Esophagus squamous epithelium (tissue), 5 donors: Measurements from ENCODE around the gene MUSK. TPM values are rescaled to one million over a fixed set of nuclear protein-coding genes. Genes with fewer than 3 reads are reported as not detected.

ENCODE experiments used
- DNase-seq: peaks from one replicate; lab custom pipeline; 2025; lab: John Stamatoyannopoulos, UW
- H3K27ac ChIP-seq, 4 donors: fragments of 200-600 bp; sonication (generic); one replicate each; pipeline ENCODE4 v1.5.1; 2016 to 2019; ENCODE audit warnings: mild to moderate bottlenecking in 1 of 4
- H3K27me3 ChIP-seq, 4 donors: fragments of 200-600 bp; sonication (generic); 1 replicate in 3 of 4; 2 replicates in 1 of 4; pipeline versions ENCODE4 v1.5.1 to v1.6.0; 2017 to 2021; ENCODE audit warnings: antibody characterized with exemption in 1 of 4
- H3K36me3 ChIP-seq, 3 donors: fragments of 200-600 bp; sonication (generic); one replicate each; pipeline ENCODE4 v1.5.1; 2016 to 2019
- H3K4me1 ChIP-seq, 3 donors: fragments of 200-600 bp; sonication (generic); one replicate each; pipeline ENCODE4 v1.5.1; 2017 to 2019
- H3K4me3 ChIP-seq, 4 donors: fragments of 200-600 bp; sonication (generic); 1 replicate in 3 of 4; 2 replicates in 1 of 4; pipeline ENCODE4 v1.5.1; 2016 to 2019; ENCODE audit warnings: mild to moderate bottlenecking in 2 of 4, moderate library complexity in 1 of 4
- H3K9me3 ChIP-seq, 3 donors: fragments of 200-600 bp; sonication (generic); one replicate each; pipeline ENCODE4 v1.5.1; 2016 to 2019
- CTCF ChIP-seq, 6 experiments: fragments of 450-650 bp in 4 of 6; fragments of 200-600 bp in 2 of 6; sonication (generic) in 2 of 6; IDR thresholded peaks; one replicate each; pipeline ENCODE4 v1.5.1; 2016 to 2019; ENCODE audit warnings: antibody characterized with exemption in 6 of 6, mild to moderate bottlenecking in 4 of 6, moderate library complexity in 4 of 6
- POLR2A ChIP-seq, 4 donors: fragments of 450-650 bp; IDR thresholded peaks; one replicate each; pipeline ENCODE4 v1.6.1; 2017; ENCODE audit warnings: antibody characterized with exemption in 4 of 4, mild to moderate bottlenecking in 4 of 4, moderate library complexity in 3 of 4
- WGBS, 2 donors: methylation state at CpG; one replicate each; pipeline ENCODE4 v1.1.5; 2018; 5-methylcytosine and 5-hydroxymethylcytosine counted together
- intact Hi-C: fragments of 100-400 bp; cut with DNase I; formaldehyde crosslinking; loops from one replicate; pipeline ENCODE4 v1.15.0; 2022
- total RNA-seq, 4 donors: library from RNA; depleted of rRNA; stranded (reverse); fragments of >200 nt; gene quantifications; one replicate each; pipeline ENCODE4 v1.1.0, GENCODE V29; 2016
- donor health status: DM: yes; HTN: yes; CAD: no.

MUSK gene
- total RNA-seq, 4 donors from 2014 or later: 0.15 to 10.1 (median 1.5) TPM

DNA sequence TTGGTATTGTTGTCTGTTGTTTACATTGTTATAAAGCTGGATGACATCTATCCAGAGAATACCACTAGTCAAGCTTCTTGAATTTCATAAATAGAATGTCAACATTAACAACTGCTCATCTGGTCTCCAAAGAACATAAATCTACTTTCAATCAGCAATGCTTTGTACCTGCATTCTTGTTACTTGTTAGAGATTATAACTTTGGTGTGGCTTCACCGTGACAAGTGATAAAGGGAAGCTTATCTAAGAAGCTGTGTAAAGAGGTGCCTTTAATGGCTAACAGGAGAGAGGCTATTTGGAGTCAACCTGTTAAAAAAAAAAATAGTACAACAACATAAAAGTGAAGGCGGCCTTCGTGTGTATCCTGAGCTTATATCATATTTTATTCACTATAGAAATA, 41.8 kb downstream of the MUSK start:
- WGBS, 2 donors: 73 to 83% methylated on average over 3 of the region's 3 CpGs
- no peaks in the 10 kb centered on the region for H3K4me1 ChIP-seq
- intact Hi-C loops: no loop called here
- H3K9me3 ChIP-seq: no peaks in the 10 kb centered on the region
- no peak overlapping the region for H3K4me3 ChIP-seq
- no peaks in the 10 kb centered on the region for H3K36me3 ChIP-seq
- no peaks in the 10 kb centered on the region for H3K27me3 ChIP-seq
- no peak overlapping the region for H3K27ac ChIP-seq
- TF ChIP-seq CTCF (IDR thresholded peaks at IDR 0.05) (no peak), POLR2A (IDR thresholded peaks at IDR 0.05) (no peak)
- no peak for DNase-seq

GRCh38 chr9:110712955-110713354, 44.4 kb downstream of the MUSK start:
- Histone ChIP-seq H3K27me3 (no peaks in the 10 kb centered on the region), H3K27ac (no peak overlapping the region), H3K36me3 (no peaks in the 10 kb centered on the region), H3K4me3 (no peak overlapping the region), H3K9me3 (no peaks in the 10 kb centered on the region), H3K4me1 (no peaks in the 10 kb centered on the region)
- DNase-seq: no peak
- intact Hi-C loops: no loop called here
- WGBS, 2 donors: 80 to 100% methylated on average over 1 of the region's 1 CpG
- TF ChIP-seq CTCF (IDR thresholded peaks at IDR 0.05) (no peak), POLR2A (IDR thresholded peaks at IDR 0.05) (no peak)

DNA sequence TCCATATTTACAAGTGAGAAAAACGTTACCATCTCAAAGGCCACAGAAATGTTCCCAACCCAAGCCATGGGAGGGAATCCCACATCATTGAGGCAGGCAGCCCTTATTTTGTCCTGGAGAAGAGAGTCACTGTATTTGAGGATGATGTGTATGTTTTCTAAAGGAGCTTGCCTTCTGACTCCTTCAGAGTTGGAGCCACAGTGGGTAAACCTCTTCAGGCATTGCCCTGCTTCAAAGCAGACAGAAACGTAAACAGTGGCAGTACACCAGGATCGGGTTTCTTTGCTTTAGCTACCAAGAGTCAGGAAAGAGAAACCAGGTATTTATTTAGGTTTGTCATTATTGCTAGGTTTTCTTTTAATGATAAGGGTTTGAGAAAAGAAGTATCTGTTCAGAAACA, 45.7 kb downstream of the MUSK start:
- no peaks in the 10 kb centered on the region for H3K27me3 ChIP-seq
- DNase-seq: no peak
- intact Hi-C loops: no loop called here
- H3K4me1 ChIP-seq: no peaks in the 10 kb centered on the region
- H3K36me3 ChIP-seq: no peaks in the 10 kb centered on the region
- WGBS, 2 donors: 54% methylated on average over 3 of the region's 3 CpGs
- H3K9me3 ChIP-seq: no peaks in the 10 kb centered on the region
- TF ChIP-seq CTCF (IDR thresholded peaks at IDR 0.05) (no peak), POLR2A (IDR thresholded peaks at IDR 0.05) (no peak)
- no peak overlapping the region for H3K4me3 ChIP-seq
- H3K27ac ChIP-seq: no peak overlapping the region

- no peaks in the 10 kb centered on the region for H3K36me3 ChIP-seq
- H3K27me3 ChIP-seq: no peaks in the 10 kb centered on the region
- intact Hi-C loops: no loop called here
- no peaks in the 10 kb centered on the region for H3K4me1 ChIP-seq
- H3K4me3 ChIP-seq: no peak overlapping the region
- TF ChIP-seq CTCF (IDR thresholded peaks at IDR 0.05) (no peak), POLR2A (IDR thresholded peaks at IDR 0.05) (no peak)
- 75 to 88% methylated on average over 1 of the region's 1 CpG for WGBS, 2 donors
- no peak for DNase-seq
- H3K27ac ChIP-seq: no peak overlapping the region
- no peaks in the 10 kb centered on the region for H3K9me3 ChIP-seq
These were observed 59.5 kb downstream of the MUSK start for GRCh38 chr9:110728058-110728457.

- no peak for TF ChIP-seq POLR2A (IDR thresholded peaks at IDR 0.05)
- no peak for TF ChIP-seq CTCF (IDR thresholded peaks at IDR 0.05)
- Histone ChIP-seq H3K27me3 (no peaks in the 10 kb centered on the region), H3K27ac (no peak overlapping the region), H3K4me3 (no peak overlapping the region), H3K36me3 (no peaks in the 10 kb centered on the region), H3K4me1 (no peaks in the 10 kb centered on the region), H3K9me3 (no peaks in the 10 kb centered on the region)
- intact Hi-C loops: no loop called here
- no peak for DNase-seq
These were observed 61.0 kb downstream of the MUSK start for GRCh38 chr9:110729641-110730040.
